Measurements from ENCODE around the gene DPM2. TPM values are rescaled to one million over a fixed set of nuclear protein-coding genes. Genes with fewer than 3 reads are reported as not detected.

DPM2 gene
- total RNA-seq, 1 donor from 2014 or later: 9.1 TPM

GRCh38 chr9:127949827-127950512, 12.3 kb upstream of the DPM2 start:
- Histone ChIP-seq H3K27ac (no peak overlapping the region), H3K4me2 (no peak overlapping the region), H3K9ac (no peak overlapping the region), H4K20me1 (ENCODE audit: low read depth) (peaks cover 67% of the 10 kb centered on the region), H3K27me3 (no peaks in the 10 kb centered on the region), H3K4me3 (no peak overlapping the region), H3K9me3 (ENCODE audit: low read depth) (no peaks in the 10 kb centered on the region), H2AFZ (replicated peaks) (no peak overlapping the region), H3K4me1 (peaks cover 10% of the 10 kb centered on the region), H3F3A (ENCODE audit: low read depth) (peaks cover under 1% of the 10 kb centered on the region), H3K79me2 (ENCODE audit: low read depth) (peaks cover 30% of the 10 kb centered on the region), H3K36me3 (no peaks in the 10 kb centered on the region)
- DNase-seq (ENCODE audit: low spot score): no peak
- Mint-ChIP-seq H3K9me3 (no peaks in the 10 kb centered on the region), H3K4me1 (peaks cover 17% of the 10 kb centered on the region), H3K27ac (peak overlapping the region; percentile 81), H3K4me3 (no peak overlapping the region), H3K27me3 (ENCODE audit: insufficient read depth, low read depth) (peaks cover 5% of the 10 kb centered on the region), H3K36me3 (peaks cover 3% of the 10 kb centered on the region)
- TF ChIP-seq EZH2phosphoT487 (IDR thresholded peaks at IDR 0.05): no peak
- TF ChIP-seq CTCF (IDR thresholded peaks at IDR 0.05): no peak
- TF ChIP-seq EZH2 (IDR thresholded peaks at IDR 0.05): no peak

- peaks cover 10% of the 10 kb centered on the region for H3K4me1 ChIP-seq
- no peak overlapping the region for H2AFZ ChIP-seq (replicated peaks)
- Mint-ChIP-seq H3K4me3 (no peak overlapping the region), H3K9me3 (no peaks in the 10 kb centered on the region), H3K4me1 (peaks cover 22% of the 10 kb centered on the region), H3K36me3 (peaks cover 10% of the 10 kb centered on the region), H3K27me3 (ENCODE audit: insufficient read depth, low read depth) (peaks cover 5% of the 10 kb centered on the region), H3K27ac (peak overlapping the region; percentile 72)
- H3K27ac ChIP-seq: no peak overlapping the region
- H3K4me3 ChIP-seq: no peak overlapping the region
- no peak for DNase-seq (ENCODE audit: low spot score)
- H3F3A ChIP-seq (ENCODE audit: low read depth): peaks cover 16% of the 10 kb centered on the region
- H3K9me3 ChIP-seq (ENCODE audit: low read depth): no peaks in the 10 kb centered on the region
- peaks cover 12% of the 10 kb centered on the region for H3K79me2 ChIP-seq (ENCODE audit: low read depth)
- no peaks in the 10 kb centered on the region for H3K36me3 ChIP-seq
- H4K20me1 ChIP-seq (ENCODE audit: low read depth): peaks cover 59% of the 10 kb centered on the region
- no peak overlapping the region for H3K9ac ChIP-seq
- TF ChIP-seq EZH2phosphoT487 (IDR thresholded peaks at IDR 0.05) (no peak), CTCF (IDR thresholded peaks at IDR 0.05) (no peak), EZH2 (IDR thresholded peaks at IDR 0.05) (no peak)
- H3K4me2 ChIP-seq: no peak overlapping the region
- no peaks in the 10 kb centered on the region for H3K27me3 ChIP-seq
These were observed 10.4 kb upstream of the DPM2 start for GRCh38 chr9:127947841-127948710.

DNA sequence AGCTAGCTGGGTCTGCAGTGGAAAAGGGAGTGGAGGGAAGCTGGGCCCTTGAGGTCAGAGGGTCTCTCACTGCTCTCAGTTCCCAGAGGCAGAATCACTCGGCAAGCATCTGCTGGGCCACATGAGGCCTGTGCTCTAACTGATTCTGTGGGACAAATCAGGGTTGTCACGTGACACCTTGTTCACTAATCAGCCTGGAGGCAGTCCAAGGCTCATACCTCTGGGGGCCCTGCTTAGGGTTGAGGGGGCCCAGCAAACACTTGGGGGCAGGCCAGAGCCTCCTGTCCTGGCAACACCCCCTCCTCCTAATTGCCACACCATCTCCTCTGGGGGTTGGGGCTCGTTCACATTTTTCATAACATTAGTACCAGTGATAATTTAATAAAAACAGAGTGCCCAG, 9.1 kb upstream of the DPM2 start:
- Histone ChIP-seq H3K79me2 (ENCODE audit: low read depth) (peaks cover under 1% of the 10 kb centered on the region), H3F3A (ENCODE audit: low read depth) (peaks cover 19% of the 10 kb centered on the region), H3K9ac (no peak overlapping the region), H3K27me3 (no peaks in the 10 kb centered on the region), H3K27ac (no peak overlapping the region), H4K20me1 (ENCODE audit: low read depth) (peaks cover 54% of the 10 kb centered on the region), H3K9me3 (ENCODE audit: low read depth) (no peaks in the 10 kb centered on the region), H3K4me1 (peaks cover 10% of the 10 kb centered on the region), H3K4me3 (no peak overlapping the region), H3K4me2 (no peak overlapping the region), H3K36me3 (no peaks in the 10 kb centered on the region), H2AFZ (replicated peaks) (no peak overlapping the region)
- no peak for TF ChIP-seq EZH2 (IDR thresholded peaks at IDR 0.05)
- TF ChIP-seq CTCF (IDR thresholded peaks at IDR 0.05): no peak
- no peak for TF ChIP-seq EZH2phosphoT487 (IDR thresholded peaks at IDR 0.05)
- Mint-ChIP-seq H3K27me3 (ENCODE audit: insufficient read depth, low read depth) (peaks cover 5% of the 10 kb centered on the region), H3K36me3 (peaks cover 12% of the 10 kb centered on the region), H3K9me3 (no peaks in the 10 kb centered on the region), H3K27ac (no peak overlapping the region), H3K4me3 (no peak overlapping the region), H3K4me1 (peaks cover 24% of the 10 kb centered on the region)
- no peak for DNase-seq (ENCODE audit: low spot score)
